WTC11 (cell line): Measurements from ENCODE around the gene TAF5L.

Source experiments
- ETV6 ChIP-seq: sonication (generic); formaldehyde crosslinking; IDR thresholded peaks from 2 replicates; pipeline ENCODE4 v1.8.1; 2022; ENCODE audit warnings: mild to moderate bottlenecking, missing genetic modification reagents
- NR3C1 ChIP-seq: sonication (generic); formaldehyde crosslinking; conservative IDR thresholded peaks from 2 replicates; pipeline ENCODE4 v1.8.1; 2023; ENCODE audit warnings: low read depth, mild to moderate bottlenecking, missing genetic modification reagents
- PRRX2 ChIP-seq: fragments of 250-450 bp; sonication (Bioruptor Pico); IDR thresholded peaks from 2 replicates; pipeline ENCODE4 v1.8.0; 2021; ENCODE audit warnings: mild to moderate bottlenecking
- SP1 ChIP-seq: sonication (generic); formaldehyde crosslinking; conservative IDR thresholded peaks from 2 replicates; pipeline ENCODE4 v1.8.1; 2022; ENCODE audit warnings: missing genetic modification reagents
- TCF7 ChIP-seq: sonication (generic); formaldehyde crosslinking; IDR thresholded peaks from 2 replicates; pipeline ENCODE4 v1.8.0; 2022; ENCODE audit warnings: mild to moderate bottlenecking, low read depth, missing genetic modification reagents, moderate library complexity
- ZNF121 ChIP-seq: sonication (generic); formaldehyde crosslinking; IDR thresholded peaks from 2 replicates; pipeline ENCODE4 v1.8.0; 2023; ENCODE audit warnings: missing genetic modification reagents
- ZNF232 ChIP-seq: sonication (generic); formaldehyde crosslinking; IDR thresholded peaks from 2 replicates; pipeline ENCODE4 v1.8.0; 2022; ENCODE audit warnings: mild to moderate bottlenecking, missing genetic modification reagents
- TF ChIP-seq, protein P1 (sequence below): sonication (generic); formaldehyde crosslinking; IDR thresholded peaks from 2 replicates; pipeline ENCODE4 v1.8.1; 2022; ENCODE audit warnings: mild to moderate bottlenecking, missing genetic modification reagents, moderate library complexity, borderline replicate concordance
- TF ChIP-seq, protein P2 (sequence below): fragments of 200-600 bp; IDR thresholded peaks from 2 replicates; pipeline ENCODE4 v1.8.0; 2022; ENCODE audit warnings: antibody characterized with exemption
- TF ChIP-seq, protein P3 (sequence below): sonication (generic); formaldehyde crosslinking; IDR thresholded peaks from 2 replicates; pipeline ENCODE4 v1.8.1; 2023; ENCODE audit warnings: mild to moderate bottlenecking, missing genetic modification reagents, moderate library complexity
- TF ChIP-seq, protein P4 (sequence below): sonication (generic); formaldehyde crosslinking; IDR thresholded peaks from 2 replicates; pipeline ENCODE4 v1.8.1; 2023; ENCODE audit warnings: mild to moderate bottlenecking, missing genetic modification reagents

DNA sequence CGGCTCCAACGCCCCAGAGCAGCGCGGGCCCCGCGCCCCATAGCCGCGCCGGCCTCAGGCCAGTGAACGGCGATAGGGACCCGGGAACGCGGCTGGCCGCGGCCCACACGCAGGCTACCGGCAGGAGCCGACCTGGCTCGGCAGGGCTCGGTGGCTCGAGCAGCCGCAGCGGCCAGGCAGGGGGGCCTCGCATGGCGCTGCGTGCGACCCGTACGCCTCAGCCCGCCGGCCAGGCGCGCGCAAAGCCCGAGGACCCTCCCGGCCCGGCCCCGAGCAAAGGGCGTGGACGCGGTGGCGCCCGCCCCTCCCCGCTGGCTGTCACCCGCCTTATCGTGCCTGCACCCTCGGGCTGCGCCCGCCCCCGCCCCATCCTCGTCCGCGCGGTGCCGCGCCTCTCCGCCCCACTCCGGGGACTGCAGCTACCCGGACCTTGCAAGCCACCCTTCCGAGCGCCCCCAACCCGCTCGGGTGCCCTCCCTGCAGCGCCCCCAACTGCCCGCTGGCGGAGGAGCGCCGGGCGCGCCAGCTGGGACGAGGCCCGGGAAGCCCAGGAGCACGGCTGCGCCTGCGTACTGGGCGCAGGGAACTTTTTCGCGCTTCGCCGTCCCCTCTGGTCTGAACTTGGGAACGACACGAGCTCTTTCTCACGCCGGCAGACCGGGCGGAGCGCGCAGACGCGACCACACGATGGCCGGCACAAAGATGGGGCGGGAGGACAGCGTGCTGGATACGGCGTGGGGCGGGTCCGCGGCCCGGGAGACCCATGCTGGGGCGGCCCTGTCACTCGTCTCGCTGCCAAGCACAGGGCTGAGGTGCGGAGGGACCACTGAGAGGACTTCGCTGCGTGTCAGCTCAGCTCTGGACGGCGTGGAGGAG, 67.2 kb downstream of the TAF5L start, which contains the start of gene ABCB10:
- TF ChIP-seq, protein P1, sequence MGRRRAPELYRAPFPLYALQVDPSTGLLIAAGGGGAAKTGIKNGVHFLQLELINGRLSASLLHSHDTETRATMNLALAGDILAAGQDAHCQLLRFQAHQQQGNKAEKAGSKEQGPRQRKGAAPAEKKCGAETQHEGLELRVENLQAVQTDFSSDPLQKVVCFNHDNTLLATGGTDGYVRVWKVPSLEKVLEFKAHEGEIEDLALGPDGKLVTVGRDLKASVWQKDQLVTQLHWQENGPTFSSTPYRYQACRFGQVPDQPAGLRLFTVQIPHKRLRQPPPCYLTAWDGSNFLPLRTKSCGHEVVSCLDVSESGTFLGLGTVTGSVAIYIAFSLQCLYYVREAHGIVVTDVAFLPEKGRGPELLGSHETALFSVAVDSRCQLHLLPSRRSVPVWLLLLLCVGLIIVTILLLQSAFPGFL (CRISPR knock-in tag) = no peak
- TF ChIP-seq, protein P2, sequence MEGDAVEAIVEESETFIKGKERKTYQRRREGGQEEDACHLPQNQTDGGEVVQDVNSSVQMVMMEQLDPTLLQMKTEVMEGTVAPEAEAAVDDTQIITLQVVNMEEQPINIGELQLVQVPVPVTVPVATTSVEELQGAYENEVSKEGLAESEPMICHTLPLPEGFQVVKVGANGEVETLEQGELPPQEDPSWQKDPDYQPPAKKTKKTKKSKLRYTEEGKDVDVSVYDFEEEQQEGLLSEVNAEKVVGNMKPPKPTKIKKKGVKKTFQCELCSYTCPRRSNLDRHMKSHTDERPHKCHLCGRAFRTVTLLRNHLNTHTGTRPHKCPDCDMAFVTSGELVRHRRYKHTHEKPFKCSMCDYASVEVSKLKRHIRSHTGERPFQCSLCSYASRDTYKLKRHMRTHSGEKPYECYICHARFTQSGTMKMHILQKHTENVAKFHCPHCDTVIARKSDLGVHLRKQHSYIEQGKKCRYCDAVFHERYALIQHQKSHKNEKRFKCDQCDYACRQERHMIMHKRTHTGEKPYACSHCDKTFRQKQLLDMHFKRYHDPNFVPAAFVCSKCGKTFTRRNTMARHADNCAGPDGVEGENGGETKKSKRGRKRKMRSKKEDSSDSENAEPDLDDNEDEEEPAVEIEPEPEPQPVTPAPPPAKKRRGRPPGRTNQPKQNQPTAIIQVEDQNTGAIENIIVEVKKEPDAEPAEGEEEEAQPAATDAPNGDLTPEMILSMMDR = peak; percentile 56; the same call in 1 of the 2 replicates
- TF ChIP-seq, protein P3, sequence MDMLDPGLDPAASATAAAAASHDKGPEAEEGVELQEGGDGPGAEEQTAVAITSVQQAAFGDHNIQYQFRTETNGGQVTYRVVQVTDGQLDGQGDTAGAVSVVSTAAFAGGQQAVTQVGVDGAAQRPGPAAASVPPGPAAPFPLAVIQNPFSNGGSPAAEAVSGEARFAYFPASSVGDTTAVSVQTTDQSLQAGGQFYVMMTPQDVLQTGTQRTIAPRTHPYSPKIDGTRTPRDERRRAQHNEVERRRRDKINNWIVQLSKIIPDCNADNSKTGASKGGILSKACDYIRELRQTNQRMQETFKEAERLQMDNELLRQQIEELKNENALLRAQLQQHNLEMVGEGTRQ (CRISPR knock-in tag) = no peak
- TF ChIP-seq, protein P4, sequence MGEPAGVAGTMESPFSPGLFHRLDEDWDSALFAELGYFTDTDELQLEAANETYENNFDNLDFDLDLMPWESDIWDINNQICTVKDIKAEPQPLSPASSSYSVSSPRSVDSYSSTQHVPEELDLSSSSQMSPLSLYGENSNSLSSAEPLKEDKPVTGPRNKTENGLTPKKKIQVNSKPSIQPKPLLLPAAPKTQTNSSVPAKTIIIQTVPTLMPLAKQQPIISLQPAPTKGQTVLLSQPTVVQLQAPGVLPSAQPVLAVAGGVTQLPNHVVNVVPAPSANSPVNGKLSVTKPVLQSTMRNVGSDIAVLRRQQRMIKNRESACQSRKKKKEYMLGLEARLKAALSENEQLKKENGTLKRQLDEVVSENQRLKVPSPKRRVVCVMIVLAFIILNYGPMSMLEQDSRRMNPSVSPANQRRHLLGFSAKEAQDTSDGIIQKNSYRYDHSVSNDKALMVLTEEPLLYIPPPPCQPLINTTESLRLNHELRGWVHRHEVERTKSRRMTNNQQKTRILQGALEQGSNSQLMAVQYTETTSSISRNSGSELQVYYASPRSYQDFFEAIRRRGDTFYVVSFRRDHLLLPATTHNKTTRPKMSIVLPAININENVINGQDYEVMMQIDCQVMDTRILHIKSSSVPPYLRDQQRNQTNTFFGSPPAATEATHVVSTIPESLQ = no peak
- no peak for TF ChIP-seq PRRX2 (CRISPR knock-in tag)
- TF ChIP-seq TCF7 = no peak
- TF ChIP-seq ZNF232 (CRISPR knock-in tag) = no peak
- TF ChIP-seq ZNF121 (CRISPR knock-in tag) = no peak
- peak; percentile 72 for TF ChIP-seq SP1 (CRISPR knock-in tag)
- peak; percentile 92; the same call in 1 of the 2 replicates for TF ChIP-seq ETV6 (CRISPR knock-in tag)
- TF ChIP-seq NR3C1 = no peak
